Left ventricle myocardium inferior (tissue), 1 donor: ENCODE results near the gene TSHZ2. TPM values are rescaled to one million over a fixed set of nuclear protein-coding genes. Genes with fewer than 3 reads are reported as not detected.
A peak's percentile ranks its signal among the peaks of the same experiment; 100 is the strongest.

ENCODE experiments used
- DNase-seq: peaks from one replicate; pipeline ENCODE4 v3.0.0-alpha.2; 2020
- H3K27ac ChIP-seq: fragments of 200-600 bp; replicated peaks from 2 replicates; pipeline ENCODE4 v1.8.0; 2021
- H3K27me3 ChIP-seq: fragments of 200-600 bp; 2 replicates; pipeline ENCODE4 v1.8.0; 2021; ENCODE audit warnings: low read depth
- H3K36me3 ChIP-seq: fragments of 200-600 bp; 2 replicates; pipeline ENCODE4 v1.8.0; 2021
- H3K4me1 ChIP-seq: fragments of 200-600 bp; 2 replicates; pipeline ENCODE4 v1.8.0; 2021
- H3K4me3 ChIP-seq: fragments of 200-600 bp; 2 replicates; pipeline ENCODE4 v1.8.0; 2021; ENCODE audit warnings: mild to moderate bottlenecking, moderate library complexity
- H3K9me3 ChIP-seq: fragments of 200-600 bp; replicated peaks from 2 replicates; pipeline ENCODE4 v1.8.0; 2021
- CTCF ChIP-seq: fragments of 200-600 bp; IDR thresholded peaks from 2 replicates; pipeline ENCODE4 v1.8.0; 2021; ENCODE audit warnings: antibody characterized with exemption, mild to moderate bottlenecking, borderline replicate concordance
- intact Hi-C: fragments of 100-400 bp; cut with micrococcal nuclease; formaldehyde crosslinking; loops from one replicate; pipeline ENCODE4 v1.11.0; 2022
- total RNA-seq: library from RNA; stranded (reverse); fragmentation: NEBNext Ultra II Directional; extraction: Animal tissue kit (Norgen Biotek cat#: 25700); gene quantifications from one replicate; pipeline ENCODE4 v1.2.1, GENCODE V29; 2021
- donor health status: DM: no; HTN: yes; CAD: no; lungs with severe emphysema.

Gene TSHZ2
- total RNA-seq, 1 donor from 2014 or later = 3.1 TPM

- DNase-seq = no peak
- H3K27me3 ChIP-seq = peaks cover 33% of the 10 kb centered on the region
- no peaks in the 10 kb centered on the region for H3K36me3 ChIP-seq
- no peak overlapping the region for H3K4me3 ChIP-seq
- no peaks in the 10 kb centered on the region for H3K9me3 ChIP-seq
- no peaks in the 10 kb centered on the region for H3K4me1 ChIP-seq
- intact Hi-C loops = no loop called here
- H3K27ac ChIP-seq = no peak overlapping the region
- TF ChIP-seq CTCF = no peak
Observed at GRCh38 chr20:52984451-52984810, 12.3 kb downstream of the TSHZ2 start.

GRCh38 chr20:52985687-52986086, 13.5 kb downstream of the TSHZ2 start:
- TF ChIP-seq CTCF = no peak
- DNase-seq = no peak
- Histone ChIP-seq H3K4me1 (no peaks in the 10 kb centered on the region), H3K27ac (no peak overlapping the region), H3K36me3 (no peaks in the 10 kb centered on the region), H3K4me3 (no peak overlapping the region), H3K27me3 (peaks cover 35% of the 10 kb centered on the region), H3K9me3 (no peaks in the 10 kb centered on the region)
- intact Hi-C loops = no loop called here

GRCh38 chr20:52987295-52987694, 15.1 kb downstream of the TSHZ2 start:
- Histone ChIP-seq H3K9me3 (no peaks in the 10 kb centered on the region), H3K36me3 (no peaks in the 10 kb centered on the region), H3K4me3 (no peak overlapping the region), H3K27ac (no peak overlapping the region), H3K4me1 (peaks cover 8% of the 10 kb centered on the region), H3K27me3 (peaks cover 27% of the 10 kb centered on the region)
- intact Hi-C loops = no loop called here
- no peak for TF ChIP-seq CTCF
- DNase-seq = no peak

- intact Hi-C loops = no loop called here
- no peak for DNase-seq
- Histone ChIP-seq H3K27ac (peak overlapping the region; percentile 43), H3K9me3 (no peaks in the 10 kb centered on the region), H3K4me1 (peaks cover 23% of the 10 kb centered on the region), H3K36me3 (no peaks in the 10 kb centered on the region), H3K27me3 (peaks cover 5% of the 10 kb centered on the region), H3K4me3 (no peak overlapping the region)
- TF ChIP-seq CTCF = no peak
Observed at GRCh38 chr20:52991830-52992229, 19.7 kb downstream of the TSHZ2 start.

GRCh38 chr20:52992632-52993031, 20.5 kb downstream of the TSHZ2 start:
- Histone ChIP-seq H3K27ac (peak overlapping the region; percentile 43), H3K4me1 (peaks cover 23% of the 10 kb centered on the region), H3K4me3 (no peak overlapping the region), H3K9me3 (no peaks in the 10 kb centered on the region), H3K27me3 (peaks cover 5% of the 10 kb centered on the region), H3K36me3 (no peaks in the 10 kb centered on the region)
- DNase-seq = no peak
- intact Hi-C loops = no loop called here
- no peak for TF ChIP-seq CTCF

- Histone ChIP-seq H3K4me1 (peaks cover 23% of the 10 kb centered on the region), H3K27me3 (peaks cover 5% of the 10 kb centered on the region), H3K9me3 (no peaks in the 10 kb centered on the region), H3K4me3 (no peak overlapping the region), H3K36me3 (no peaks in the 10 kb centered on the region), H3K27ac (peak overlapping the region; percentile 3)
- intact Hi-C loops = no loop called here
- TF ChIP-seq CTCF = no peak
- no peak for DNase-seq
Observed at GRCh38 chr20:52993076-52993475, 20.9 kb downstream of the TSHZ2 start.
